Astrocyte (in vitro differentiated cells and primary cell): ENCODE data around the gene POLR1C. TPM values are rescaled to one million over a fixed set of nuclear protein-coding genes. Genes with fewer than 3 reads are reported as not detected.

Experiments used
- DNase-seq: peaks from one replicate; pipeline ENCODE4 v3.0.0-alpha.2; 2010; ENCODE audit warnings: low read depth
- FAIRE-seq: peaks from 2 replicates; lab custom pipeline; 2011; peaks lifted over from hg19 to GRCh38; lab: Jason Lieb, UNC
- H2AFZ ChIP-seq: 2 replicates; pipeline ENCODE4 v1.6.0; 2012; ENCODE audit warnings: low read depth, low read length, inconsistent platforms
- H3K27ac ChIP-seq: 2 replicates; pipeline ENCODE4 v1.5.1; 2011; ENCODE audit warnings: low read depth, low read length, inconsistent platforms
- H3K27me3 ChIP-seq: 2 replicates; pipeline ENCODE4 v1.6.0; 2011; ENCODE audit warnings: low read length, inconsistent platforms; ENCODE audit not compliant: insufficient read depth
- H3K36me3 ChIP-seq: 2 replicates; pipeline ENCODE4 v1.5.1; 2011; ENCODE audit warnings: low read length, inconsistent platforms; ENCODE audit not compliant: insufficient read depth
- H3K4me1 ChIP-seq: 2 replicates; pipeline ENCODE4 v1.5.1; 2011; ENCODE audit warnings: low read length, inconsistent platforms; ENCODE audit not compliant: insufficient read depth
- H3K4me2 ChIP-seq: 2 replicates; pipeline ENCODE4 v1.6.0; 2012; ENCODE audit warnings: low read length, inconsistent platforms
- H3K4me3 ChIP-seq: 2 replicates; pipeline ENCODE4 v1.5.1; 2011; ENCODE audit warnings: low read depth, mild to moderate bottlenecking, low read length, inconsistent platforms; ENCODE audit not compliant: insufficient read depth
- H3K79me2 ChIP-seq: 2 replicates; pipeline ENCODE4 v1.6.0; 2012; ENCODE audit warnings: mild to moderate bottlenecking, low read length, inconsistent platforms; ENCODE audit not compliant: insufficient read depth
- H3K9ac ChIP-seq: 2 replicates; pipeline ENCODE4 v1.6.0; 2012; ENCODE audit warnings: mild to moderate bottlenecking, low read length, inconsistent platforms
- H3K9me3 ChIP-seq: 2 replicates; pipeline ENCODE4 v1.5.1; 2012; ENCODE audit warnings: low read depth, mild to moderate bottlenecking, low read length, inconsistent platforms; ENCODE audit not compliant: insufficient read depth
- H4K20me1 ChIP-seq: 2 replicates; pipeline ENCODE4 v1.6.0; 2012; ENCODE audit warnings: low read length, inconsistent platforms; ENCODE audit not compliant: insufficient read depth
- H3K27ac Mint-ChIP-seq: one replicate; pipeline ENCODE4 v1.8.0; 2021; ENCODE audit warnings: mild to moderate bottlenecking, mixed read lengths; ENCODE audit not compliant: unreplicated experiment
- H3K27me3 Mint-ChIP-seq: one replicate; pipeline ENCODE4 v1.8.0; 2021; ENCODE audit warnings: low read depth, mixed read lengths; ENCODE audit not compliant: unreplicated experiment
- H3K36me3 Mint-ChIP-seq: one replicate; pipeline ENCODE4 v1.8.0; 2021; ENCODE audit warnings: low read depth, mixed read lengths; ENCODE audit not compliant: unreplicated experiment
- H3K4me1 Mint-ChIP-seq: one replicate; pipeline ENCODE4 v1.8.0; 2021; ENCODE audit warnings: low read depth, mixed read lengths; ENCODE audit not compliant: unreplicated experiment
- H3K4me3 Mint-ChIP-seq: one replicate; pipeline ENCODE4 v1.8.0; 2021; ENCODE audit warnings: mild to moderate bottlenecking, moderate library complexity, mixed read lengths; ENCODE audit not compliant: unreplicated experiment
- H3K9me3 Mint-ChIP-seq: one replicate; pipeline ENCODE4 v1.8.0; 2021; ENCODE audit warnings: mild to moderate bottlenecking, mixed read lengths; ENCODE audit not compliant: unreplicated experiment
- CTCF ChIP-seq: IDR thresholded peaks from 2 replicates; pipeline ENCODE4 v1.5.1; 2011; ENCODE audit warnings: low read depth, mild to moderate bottlenecking, inconsistent platforms, low read length, moderate library complexity; ENCODE audit not compliant: insufficient read depth
- EZH2 ChIP-seq: IDR thresholded peaks from 2 replicates; pipeline ENCODE4 v1.6.1; 2012; ENCODE audit warnings: mild to moderate bottlenecking, low read length, inconsistent platforms; ENCODE audit not compliant: insufficient read depth
- total RNA-seq: library from RNA; stranded (reverse); gene quantifications from 2 replicates; pipeline ENCODE4 v1.2.1, GENCODE V29; 2021

Gene POLR1C
- total RNA-seq, 1 donor from 2014 or later, result 41.8 TPM

DNA sequence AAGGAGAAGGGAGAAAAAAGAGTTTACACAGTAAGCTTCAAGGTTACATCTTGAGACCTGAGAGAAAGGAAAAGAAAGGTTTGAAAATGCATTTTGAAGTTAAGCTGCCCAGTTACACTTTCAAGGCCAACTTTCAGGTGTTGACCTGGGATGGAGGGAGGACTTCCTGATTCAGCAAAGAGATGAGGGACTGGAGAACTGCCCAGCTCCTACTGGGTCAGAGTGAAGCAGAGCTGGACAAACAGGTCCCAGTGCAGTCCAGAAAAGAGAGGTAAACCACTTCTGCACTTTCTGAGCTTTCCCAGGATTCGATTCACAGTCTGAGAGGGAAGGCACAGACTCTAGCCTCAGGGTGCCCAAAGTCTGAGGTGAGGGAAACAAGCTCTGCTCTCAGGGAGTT is 45.5 kb upstream of the POLR1C start:
- Mint-ChIP-seq H3K36me3 (no peaks in the 10 kb centered on the region), H3K9me3 (no peaks in the 10 kb centered on the region), H3K4me3 (no peak overlapping the region), H3K4me1 (no peaks in the 10 kb centered on the region), H3K27ac (no peak overlapping the region), H3K27me3 (peaks cover 21% of the 10 kb centered on the region)
- no peaks in the 10 kb centered on the region for H3K4me1 ChIP-seq
- no peak for TF ChIP-seq CTCF
- no peak for TF ChIP-seq EZH2
- H3K4me2 ChIP-seq, result no peak overlapping the region
- no peak overlapping the region for H3K27ac ChIP-seq
- no peaks in the 10 kb centered on the region for H3K9me3 ChIP-seq
- H4K20me1 ChIP-seq, result no peaks in the 10 kb centered on the region
- no peaks in the 10 kb centered on the region for H3K36me3 ChIP-seq
- H3K9ac ChIP-seq, result no peak overlapping the region
- H3K79me2 ChIP-seq, result no peaks in the 10 kb centered on the region
- no peak overlapping the region for H3K4me3 ChIP-seq
- no peak for DNase-seq
- peaks cover 16% of the 10 kb centered on the region for H3K27me3 ChIP-seq
- FAIRE-seq, result no peak
- H2AFZ ChIP-seq, result no peak overlapping the region

GRCh38 chr6:43472515-43472914 is 44.4 kb upstream of the POLR1C start:
- Mint-ChIP-seq H3K4me1 (no peaks in the 10 kb centered on the region), H3K27me3 (peaks cover 16% of the 10 kb centered on the region), H3K9me3 (no peaks in the 10 kb centered on the region), H3K27ac (no peak overlapping the region), H3K4me3 (no peak overlapping the region), H3K36me3 (no peaks in the 10 kb centered on the region)
- Histone ChIP-seq H2AFZ (no peak overlapping the region), H3K9ac (no peak overlapping the region), H3K27me3 (peaks cover 16% of the 10 kb centered on the region), H3K9me3 (no peaks in the 10 kb centered on the region), H4K20me1 (no peaks in the 10 kb centered on the region), H3K27ac (no peak overlapping the region), H3K4me2 (no peak overlapping the region), H3K4me1 (peaks cover 5% of the 10 kb centered on the region), H3K79me2 (no peaks in the 10 kb centered on the region), H3K36me3 (no peaks in the 10 kb centered on the region), H3K4me3 (no peak overlapping the region)
- TF ChIP-seq EZH2 (no peak), CTCF (no peak)
- DNase-seq (no peak), FAIRE-seq (no peak)

- Histone ChIP-seq H3K4me2 (no peak overlapping the region), H3K79me2 (peaks cover 26% of the 10 kb centered on the region), H3K4me1 (peaks cover 13% of the 10 kb centered on the region), H3K27ac (no peak overlapping the region), H3K27me3 (peaks cover 6% of the 10 kb centered on the region), H4K20me1 (no peaks in the 10 kb centered on the region), H3K36me3 (no peaks in the 10 kb centered on the region), H3K9ac (no peak overlapping the region), H2AFZ (no peak overlapping the region), H3K4me3 (no peak overlapping the region), H3K9me3 (no peaks in the 10 kb centered on the region)
- FAIRE-seq, result no peak
- peaks cover 2% of the 10 kb centered on the region for H3K27me3 Mint-ChIP-seq
- H3K4me1 Mint-ChIP-seq, result peaks cover 6% of the 10 kb centered on the region
- H3K27ac Mint-ChIP-seq, result no peak overlapping the region
- DNase-seq, result no peak
- no peaks in the 10 kb centered on the region for H3K36me3 Mint-ChIP-seq
- H3K9me3 Mint-ChIP-seq, result no peaks in the 10 kb centered on the region
- no peak overlapping the region for H3K4me3 Mint-ChIP-seq
- TF ChIP-seq EZH2, result no peak
- no peak for TF ChIP-seq CTCF
These were observed 41.4 kb upstream of the POLR1C start for GRCh38 chr6:43475516-43475915.
